KOPT-K1 (cell line): Measurements from ENCODE around the gene MAGEB4.

ENCODE experiments used
- H3K27ac ChIP-seq: fragments of 200-600 bp; sonication (generic); 2 replicates; pipeline ENCODE4 v1.5.1; 2016; ENCODE audit warnings: antibody characterized with exemption, mild to moderate bottlenecking, low read depth, low read length; ENCODE audit not compliant: poor library complexity, severe bottlenecking
- H3K36me3 ChIP-seq: fragments of 200-600 bp; sonication (generic); 2 replicates; pipeline ENCODE4 v1.5.1; 2017; ENCODE audit warnings: antibody characterized with exemption, mild to moderate bottlenecking, low read length, moderate library complexity; ENCODE audit not compliant: insufficient read depth
- H3K9me3 ChIP-seq: fragments of 200-600 bp; sonication (generic); 2 replicates; pipeline ENCODE4 v1.5.1; 2017; ENCODE audit warnings: antibody characterized with exemption, low read length, mild to moderate bottlenecking; ENCODE audit not compliant: insufficient read depth, poor library complexity, severe bottlenecking

Gene MAGEB4

DNA sequence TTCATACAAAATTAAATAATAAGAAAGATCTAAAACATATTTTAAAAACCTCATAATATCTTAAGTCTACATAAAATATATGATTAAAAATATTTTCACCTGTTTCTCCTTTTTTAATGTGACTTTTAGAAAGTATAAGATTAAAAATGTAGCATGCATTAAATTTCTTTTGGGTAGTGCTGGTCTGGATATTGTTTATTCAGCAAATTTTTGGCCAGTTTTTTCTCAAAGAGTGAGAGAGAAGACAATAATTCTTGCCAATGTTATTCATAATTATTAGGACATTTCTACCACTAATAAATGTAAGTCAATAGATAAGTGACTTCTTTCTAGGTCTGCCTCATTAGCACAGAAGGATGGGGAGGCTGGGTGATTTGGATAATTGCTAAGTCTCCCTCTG lies 19.2 kb downstream of the MAGEB4 start:
- Histone ChIP-seq H3K27ac (no peak overlapping the region), H3K36me3 (no peaks in the 10 kb centered on the region), H3K9me3 (no peaks in the 10 kb centered on the region)

DNA sequence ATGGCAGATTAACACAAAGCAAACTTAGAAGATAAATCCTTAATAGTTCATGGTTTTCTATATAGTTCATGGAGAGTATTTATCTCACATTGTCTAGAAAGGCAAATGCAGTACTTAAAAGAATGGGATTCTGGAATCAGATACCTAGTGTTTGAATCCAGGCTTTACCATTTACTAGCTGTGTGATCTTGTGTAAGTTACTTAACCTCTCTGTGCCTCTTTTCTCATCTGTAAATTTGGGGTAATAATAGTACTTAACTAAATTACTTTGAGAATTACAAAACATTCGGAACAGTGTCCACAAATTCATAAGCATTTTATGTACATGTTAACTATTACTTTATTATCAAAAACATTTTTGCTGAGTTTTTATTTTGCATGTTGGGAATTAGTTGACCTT lies 21.0 kb downstream of the MAGEB4 start:
- H3K36me3 ChIP-seq, result no peaks in the 10 kb centered on the region
- no peak overlapping the region for H3K27ac ChIP-seq
- H3K9me3 ChIP-seq, result no peaks in the 10 kb centered on the region

DNA sequence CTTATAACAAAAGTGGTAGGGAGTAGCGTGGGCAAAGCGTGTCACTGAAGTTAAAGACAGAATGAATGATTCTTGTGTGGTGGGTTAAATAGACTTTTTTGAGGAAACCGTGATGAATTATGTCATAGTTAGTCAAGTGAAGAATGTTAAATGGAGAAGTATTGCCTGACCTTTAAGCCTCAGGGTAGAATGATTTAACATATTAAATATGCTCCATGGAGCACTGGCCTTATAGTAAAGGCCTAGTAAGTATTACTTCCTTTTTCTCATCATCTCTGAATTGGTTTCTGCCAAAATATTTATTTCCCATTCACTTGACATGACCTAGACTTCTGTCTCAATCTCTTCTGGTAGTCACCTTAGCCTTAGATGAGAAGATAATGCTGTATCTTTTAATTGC lies 28.8 kb downstream of the MAGEB4 start:
- Histone ChIP-seq H3K36me3 (no peaks in the 10 kb centered on the region), H3K27ac (no peak overlapping the region), H3K9me3 (peaks cover 11% of the 10 kb centered on the region)

DNA sequence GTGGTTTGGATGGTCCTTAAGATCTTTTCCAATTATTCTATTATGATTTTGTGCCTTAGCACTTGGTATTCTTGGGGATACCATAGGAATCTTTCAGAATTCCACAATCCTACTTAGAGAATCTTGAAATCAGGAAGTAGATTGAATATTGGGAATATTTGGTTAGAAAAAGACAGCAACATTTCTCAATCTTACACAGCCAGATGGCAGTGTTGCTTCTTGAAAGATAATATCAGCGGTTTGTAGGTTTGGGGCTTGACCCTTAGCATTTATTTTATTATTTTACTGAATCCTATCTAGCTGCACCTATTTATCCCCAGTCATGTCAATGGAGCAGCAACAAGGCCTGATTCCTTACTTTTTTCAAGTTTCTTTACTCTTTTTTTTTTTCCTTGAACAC lies 33.7 kb downstream of the MAGEB4 start:
- no peak overlapping the region for H3K27ac ChIP-seq
- no peaks in the 10 kb centered on the region for H3K36me3 ChIP-seq
- peaks cover 11% of the 10 kb centered on the region for H3K9me3 ChIP-seq

DNA sequence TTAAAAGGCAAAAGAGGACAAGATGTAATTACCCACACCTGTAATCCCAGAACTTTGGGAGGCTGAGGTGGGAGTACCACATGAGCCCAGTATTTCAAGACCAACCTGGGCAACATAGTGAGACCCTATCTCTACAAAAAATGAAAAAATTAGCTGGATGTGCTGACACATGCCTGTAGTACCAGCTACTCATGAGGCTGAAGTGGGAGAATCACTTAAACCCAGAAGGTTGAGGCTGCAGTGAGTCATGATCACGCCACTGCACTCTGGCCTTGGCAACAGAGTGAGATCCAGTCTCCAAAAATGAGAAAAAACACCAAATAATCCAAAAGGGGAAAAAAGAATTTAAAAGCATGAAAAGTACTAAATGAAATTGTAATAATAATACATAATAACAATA lies 36.6 kb downstream of the MAGEB4 start:
- no peaks in the 10 kb centered on the region for H3K36me3 ChIP-seq
- H3K9me3 ChIP-seq, result peaks cover under 1% of the 10 kb centered on the region
- H3K27ac ChIP-seq, result no peak overlapping the region

DNA sequence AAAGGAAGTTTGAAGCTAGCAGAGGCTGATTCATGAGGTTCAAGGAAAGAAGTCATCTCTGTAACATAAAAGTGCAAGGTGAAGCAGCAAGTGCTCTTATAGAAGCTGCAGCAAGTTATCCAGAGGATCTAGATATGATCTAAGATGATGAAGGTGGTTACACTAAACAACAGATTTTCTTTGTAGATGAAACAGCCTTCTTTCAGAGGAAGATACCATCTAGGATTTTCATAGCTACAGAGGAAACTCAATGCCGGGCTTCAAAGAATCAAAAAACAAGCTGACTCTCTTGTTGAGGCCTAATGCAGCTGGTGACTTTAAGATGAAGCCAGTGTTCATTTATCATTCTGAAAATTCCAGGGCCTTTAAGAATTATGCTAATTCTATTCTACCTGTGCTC lies 38.6 kb downstream of the MAGEB4 start:
- H3K9me3 ChIP-seq, result no peaks in the 10 kb centered on the region
- H3K36me3 ChIP-seq, result no peaks in the 10 kb centered on the region
- peak overlapping the region; percentile 34 for H3K27ac ChIP-seq

DNA sequence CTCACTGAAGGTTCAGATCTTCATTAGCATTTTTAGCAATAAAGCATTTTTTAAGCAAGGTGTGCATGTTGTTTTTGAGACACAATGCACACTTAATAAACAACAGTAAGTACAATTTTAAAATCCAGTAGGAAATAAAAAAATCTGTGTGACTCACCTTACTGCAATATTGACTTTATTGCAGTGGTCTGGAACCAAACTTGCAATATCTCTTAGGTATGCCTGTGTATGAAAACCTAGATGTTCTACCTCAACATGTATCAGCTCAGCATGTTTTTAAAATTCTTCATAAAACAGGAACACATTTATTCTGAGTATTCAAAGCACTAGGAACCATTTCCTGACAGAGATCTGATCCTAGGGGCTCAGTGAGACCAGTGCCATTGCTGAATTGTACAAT lies 40.7 kb downstream of the MAGEB4 start:
- Histone ChIP-seq H3K9me3 (no peaks in the 10 kb centered on the region), H3K36me3 (no peaks in the 10 kb centered on the region), H3K27ac (no peak overlapping the region)

DNA sequence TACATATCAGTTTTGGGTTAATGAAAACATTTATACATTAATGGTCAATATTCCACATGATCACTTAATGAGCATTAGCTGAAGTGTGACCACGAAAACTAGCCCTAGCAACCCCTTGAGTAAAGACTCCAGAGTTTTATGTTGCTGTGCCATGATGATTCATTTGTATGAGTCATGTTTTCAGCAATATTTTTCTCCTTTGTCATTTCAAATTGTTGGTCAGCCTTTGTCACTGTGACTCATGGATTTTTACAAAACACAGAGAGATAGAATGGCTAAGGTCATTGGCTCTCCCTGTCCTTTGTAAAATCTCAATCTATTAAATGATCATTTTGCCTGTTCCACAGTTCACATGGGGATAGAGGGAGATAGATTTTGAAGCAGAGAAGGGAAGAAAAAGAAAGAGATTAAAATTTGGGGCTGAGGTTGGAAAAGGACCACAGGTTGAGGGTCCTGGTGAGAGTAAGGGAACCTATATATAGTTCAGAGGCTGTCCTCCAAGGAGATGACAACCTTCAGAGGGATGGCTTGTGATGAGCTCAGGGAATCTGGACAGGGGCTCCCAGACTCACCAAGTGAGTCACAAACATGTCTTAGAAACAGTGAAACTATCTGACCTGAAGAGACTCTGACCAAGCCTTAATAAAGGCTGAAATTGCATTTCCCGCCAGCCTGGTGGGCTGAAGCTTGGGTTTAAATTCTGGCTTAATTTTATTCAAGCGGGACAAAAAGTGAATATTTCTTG lies 41.8 kb downstream of the MAGEB4 start:
- Histone ChIP-seq H3K36me3 (no peaks in the 10 kb centered on the region), H3K27ac (no peak overlapping the region), H3K9me3 (no peaks in the 10 kb centered on the region)
